ENCODE measurements around the gene TMEM87B.

DNA sequence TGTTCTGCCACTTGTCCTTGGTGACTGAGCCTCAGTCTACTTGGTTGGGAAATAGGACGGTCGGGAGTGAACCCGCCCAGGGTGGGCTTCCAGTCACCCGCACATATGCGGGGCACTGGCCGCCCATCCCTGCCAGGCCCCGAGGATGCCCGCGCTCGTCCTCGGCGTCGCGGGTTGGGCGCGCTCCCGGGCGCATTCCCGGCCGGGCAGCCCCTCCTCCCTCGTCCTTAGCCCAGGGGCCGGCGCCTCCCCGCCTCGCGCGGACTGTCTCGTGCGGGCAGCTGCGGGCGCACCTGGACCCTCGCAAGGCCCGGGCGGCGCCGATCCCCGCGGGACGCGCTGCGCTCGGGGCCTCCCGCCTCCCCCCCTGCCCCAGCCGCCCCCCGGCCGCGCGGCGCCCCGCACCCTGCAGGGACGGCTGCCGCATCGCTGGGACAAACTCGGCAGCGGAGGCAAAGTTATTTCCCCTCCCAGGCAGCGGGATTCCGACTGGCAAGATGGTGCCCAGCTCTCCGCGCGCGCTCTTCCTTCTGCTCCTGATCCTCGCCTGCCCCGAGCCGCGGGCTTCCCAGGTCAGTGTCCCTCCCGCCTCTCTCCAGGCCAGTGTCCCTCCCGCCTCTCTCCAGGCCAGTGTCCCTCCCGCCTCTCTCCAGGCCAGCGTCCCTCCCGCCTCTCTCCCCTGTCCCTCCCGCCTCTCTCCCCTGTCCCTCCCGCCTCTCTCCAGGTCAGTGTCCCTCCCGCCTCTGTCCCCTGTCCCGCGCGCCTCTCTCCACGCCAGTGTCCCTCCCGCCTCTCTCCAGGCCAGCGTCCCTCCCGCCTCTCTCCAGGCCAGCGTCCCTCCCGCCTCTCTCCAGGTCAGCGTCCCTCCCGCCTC, 83.3 kb downstream of the TMEM87B start, which contains the start of gene FBLN7:
- TF ChIP-seq, protein P1, sequence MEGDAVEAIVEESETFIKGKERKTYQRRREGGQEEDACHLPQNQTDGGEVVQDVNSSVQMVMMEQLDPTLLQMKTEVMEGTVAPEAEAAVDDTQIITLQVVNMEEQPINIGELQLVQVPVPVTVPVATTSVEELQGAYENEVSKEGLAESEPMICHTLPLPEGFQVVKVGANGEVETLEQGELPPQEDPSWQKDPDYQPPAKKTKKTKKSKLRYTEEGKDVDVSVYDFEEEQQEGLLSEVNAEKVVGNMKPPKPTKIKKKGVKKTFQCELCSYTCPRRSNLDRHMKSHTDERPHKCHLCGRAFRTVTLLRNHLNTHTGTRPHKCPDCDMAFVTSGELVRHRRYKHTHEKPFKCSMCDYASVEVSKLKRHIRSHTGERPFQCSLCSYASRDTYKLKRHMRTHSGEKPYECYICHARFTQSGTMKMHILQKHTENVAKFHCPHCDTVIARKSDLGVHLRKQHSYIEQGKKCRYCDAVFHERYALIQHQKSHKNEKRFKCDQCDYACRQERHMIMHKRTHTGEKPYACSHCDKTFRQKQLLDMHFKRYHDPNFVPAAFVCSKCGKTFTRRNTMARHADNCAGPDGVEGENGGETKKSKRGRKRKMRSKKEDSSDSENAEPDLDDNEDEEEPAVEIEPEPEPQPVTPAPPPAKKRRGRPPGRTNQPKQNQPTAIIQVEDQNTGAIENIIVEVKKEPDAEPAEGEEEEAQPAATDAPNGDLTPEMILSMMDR (conservative IDR thresholded peaks at IDR 0.05; ENCODE audit: low read length), result no peak
- no peak for TF ChIP-seq EZH2phosphoT487 (IDR thresholded peaks at IDR 0.05; ENCODE audit: borderline replicate concordance, low read depth, low read length)

Data from OCI-LY7 (cell line).